Left ventricle myocardium inferior (tissue), 1 donor: Measurements from ENCODE around the gene PSEN1. TPM values are rescaled to one million over a fixed set of nuclear protein-coding genes. Genes with fewer than 3 reads are reported as not detected.
A peak's percentile ranks its signal among the peaks of the same experiment; 100 is the strongest.

Source experiments
- DNase-seq: peaks from one replicate; pipeline ENCODE4 v3.0.0-alpha.2; 2020
- H3K27ac ChIP-seq: fragments of 200-600 bp; replicated peaks from 2 replicates; pipeline ENCODE4 v1.8.0; 2021
- H3K27me3 ChIP-seq: fragments of 200-600 bp; 2 replicates; pipeline ENCODE4 v1.8.0; 2021; ENCODE audit warnings: low read depth
- H3K36me3 ChIP-seq: fragments of 200-600 bp; 2 replicates; pipeline ENCODE4 v1.8.0; 2021
- H3K4me1 ChIP-seq: fragments of 200-600 bp; 2 replicates; pipeline ENCODE4 v1.8.0; 2021
- H3K4me3 ChIP-seq: fragments of 200-600 bp; 2 replicates; pipeline ENCODE4 v1.8.0; 2021; ENCODE audit warnings: mild to moderate bottlenecking, moderate library complexity
- H3K9me3 ChIP-seq: fragments of 200-600 bp; replicated peaks from 2 replicates; pipeline ENCODE4 v1.8.0; 2021
- CTCF ChIP-seq: fragments of 200-600 bp; IDR thresholded peaks from 2 replicates; pipeline ENCODE4 v1.8.0; 2021; ENCODE audit warnings: antibody characterized with exemption, mild to moderate bottlenecking, borderline replicate concordance
- intact Hi-C: fragments of 100-400 bp; cut with micrococcal nuclease; formaldehyde crosslinking; loops from one replicate; pipeline ENCODE4 v1.11.0; 2022
- total RNA-seq: library from RNA; stranded (reverse); fragmentation: NEBNext Ultra II Directional; extraction: Animal tissue kit (Norgen Biotek cat#: 25700); gene quantifications from one replicate; pipeline ENCODE4 v1.2.1, GENCODE V29; 2021
- donor health status: DM: no; HTN: yes; CAD: no; lungs with severe emphysema.

PSEN1 gene
- total RNA-seq, 1 donor from 2014 or later, result 25.2 TPM

GRCh38 chr14:73125746-73126145 is 10.6 kb upstream of the PSEN1 start:
- H3K27me3 ChIP-seq, result no peaks in the 10 kb centered on the region
- no peaks in the 10 kb centered on the region for H3K9me3 ChIP-seq
- no peak overlapping the region for H3K27ac ChIP-seq
- no peak for TF ChIP-seq CTCF
- H3K4me1 ChIP-seq, result no peaks in the 10 kb centered on the region
- no peak for DNase-seq
- H3K36me3 ChIP-seq, result peaks cover 40% of the 10 kb centered on the region
- intact Hi-C loops, result no loop called here
- no peak overlapping the region for H3K4me3 ChIP-seq

GRCh38 chr14:73133795-73134194 is 2.5 kb upstream of the PSEN1 start:
- H3K9me3 ChIP-seq, result no peaks in the 10 kb centered on the region
- no peak overlapping the region for H3K27ac ChIP-seq
- TF ChIP-seq CTCF, result no peak
- no peak for DNase-seq
- peaks cover 26% of the 10 kb centered on the region for H3K4me1 ChIP-seq
- intact Hi-C loops, result no loop called here
- no peaks in the 10 kb centered on the region for H3K36me3 ChIP-seq
- no peaks in the 10 kb centered on the region for H3K27me3 ChIP-seq
- H3K4me3 ChIP-seq, result no peak overlapping the region

- no peak for TF ChIP-seq CTCF
- Histone ChIP-seq H3K4me1 (peaks cover 32% of the 10 kb centered on the region), H3K36me3 (no peaks in the 10 kb centered on the region), H3K27ac (peak overlapping the region; percentile 94), H3K4me3 (peak overlapping the region; percentile 97), H3K27me3 (no peaks in the 10 kb centered on the region), H3K9me3 (no peaks in the 10 kb centered on the region)
- intact Hi-C loops, result no loop called here
- no peak for DNase-seq
Measured at GRCh38 chr14:73136085-73136386, 271 bp upstream of the PSEN1 start.

GRCh38 chr14:73140811-73141323 is 4.6 kb downstream of the PSEN1 start:
- peaks cover 47% of the 10 kb centered on the region for H3K4me1 ChIP-seq
- H3K27ac ChIP-seq, result no peak overlapping the region
- intact Hi-C loops, result no loop called here
- TF ChIP-seq CTCF, result no peak
- DNase-seq, result no peak
- no peaks in the 10 kb centered on the region for H3K27me3 ChIP-seq
- no peak overlapping the region for H3K4me3 ChIP-seq
- H3K36me3 ChIP-seq, result no peaks in the 10 kb centered on the region
- no peaks in the 10 kb centered on the region for H3K9me3 ChIP-seq

GRCh38 chr14:73142216-73142615 is 5.9 kb downstream of the PSEN1 start:
- no peak overlapping the region for H3K27ac ChIP-seq
- intact Hi-C loops, result no loop called here
- no peaks in the 10 kb centered on the region for H3K27me3 ChIP-seq
- H3K4me1 ChIP-seq, result peaks cover 35% of the 10 kb centered on the region
- no peak for TF ChIP-seq CTCF
- DNase-seq, result no peak
- H3K36me3 ChIP-seq, result no peaks in the 10 kb centered on the region
- no peaks in the 10 kb centered on the region for H3K9me3 ChIP-seq
- no peak overlapping the region for H3K4me3 ChIP-seq

GRCh38 chr14:73143003-73143402 is 6.7 kb downstream of the PSEN1 start:
- Histone ChIP-seq H3K9me3 (no peaks in the 10 kb centered on the region), H3K27ac (no peak overlapping the region), H3K36me3 (peaks cover 2% of the 10 kb centered on the region), H3K4me1 (peaks cover 27% of the 10 kb centered on the region), H3K27me3 (no peaks in the 10 kb centered on the region), H3K4me3 (no peak overlapping the region)
- no peak for DNase-seq
- intact Hi-C loops, result no loop called here
- TF ChIP-seq CTCF, result no peak
